ENCODE data around the gene DCTN4.

The DCTN4 gene

GRCh38 chr5:150658699-150659265 is 100.0 kb downstream of the DCTN4 start:
- H3K27ac ChIP-seq, result no peak overlapping the region
- TF ChIP-seq CTCF (IDR thresholded peaks at IDR 0.05), result no peak
- no peak for TF ChIP-seq ZFX (IDR thresholded peaks at IDR 0.05; ENCODE audit: borderline replicate concordance)
